ENCODE results near the gene ARL6IP6. TPM values are rescaled to one million over a fixed set of nuclear protein-coding genes. Genes with fewer than 3 reads are reported as not detected.
"Not testable (repeated sequence)": the region's sequence is repeated elsewhere in the genome, so short reads cannot be mapped to it uniquely, and the experiment has no call there.

The ARL6IP6 gene
- total RNA-seq, 1 donor from 2014 or later, result 5.5 TPM

DNA sequence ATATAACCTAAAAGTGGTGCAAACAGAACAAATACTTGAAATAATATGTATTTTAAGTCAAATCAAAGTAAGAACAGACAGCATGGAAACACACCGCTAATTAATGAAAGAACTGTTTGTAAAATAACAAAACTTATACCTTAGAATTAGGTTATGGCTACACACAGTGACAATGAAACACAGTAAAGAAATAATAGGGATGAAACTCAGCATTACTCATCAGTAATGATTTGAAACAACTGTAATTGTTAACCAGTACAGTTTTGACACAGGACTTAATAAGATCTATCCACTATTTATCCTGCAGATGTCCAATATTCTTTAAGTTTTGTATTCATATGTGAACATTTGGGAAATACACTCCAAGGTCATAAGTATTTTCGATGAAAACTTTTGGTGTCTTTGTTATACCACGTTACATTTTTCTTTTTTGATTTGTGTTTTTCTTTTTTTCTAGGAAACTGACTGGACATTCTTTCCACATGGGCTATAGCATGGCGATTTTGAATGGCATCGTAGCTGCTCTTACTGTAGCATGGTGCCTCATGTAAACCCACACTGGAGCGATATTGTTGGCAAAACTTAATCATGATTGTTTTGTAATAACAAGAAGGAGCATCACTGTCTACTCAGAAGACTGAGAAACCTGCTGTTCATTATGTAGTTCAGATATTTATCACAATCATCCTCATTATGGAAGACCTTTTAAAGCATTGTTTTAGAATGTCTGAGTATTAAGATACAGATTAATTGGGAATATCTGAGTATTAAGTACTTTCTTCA lies 41.1 kb downstream of the ARL6IP6 start:
- no peak overlapping the region for H3K27ac ChIP-seq (replicated peaks)
- TF ChIP-seq CTCF (IDR thresholded peaks at IDR 0.05; ENCODE audit: borderline replicate concordance), result no peak

GRCh38 chr2:152761214-152761613 lies 42.8 kb downstream of the ARL6IP6 start:
- H3K27me3 ChIP-seq (ENCODE audit: low read depth), result no peaks in the 10 kb centered on the region
- DNase-seq, result no peak
- no peak overlapping the region for H3K4me3 ChIP-seq
- TF ChIP-seq CTCF (IDR thresholded peaks at IDR 0.05; ENCODE audit: borderline replicate concordance), result no peak
- intact Hi-C loops (cut with micrococcal nuclease), result no loop called here
- H3K36me3 ChIP-seq, result peaks cover 23% of the 10 kb centered on the region
- no peaks in the 10 kb centered on the region for H3K4me1 ChIP-seq
- H3K9me3 ChIP-seq (replicated peaks), result no peaks in the 10 kb centered on the region
- no peak overlapping the region for H3K27ac ChIP-seq (replicated peaks)

More for the DNA sequence above, 41.1 kb downstream of the ARL6IP6 start:
- Histone ChIP-seq H3K4me1 (no peaks in the 10 kb centered on the region), H3K4me3 (no peak overlapping the region), H3K27me3 (ENCODE audit: low read depth) (no peaks in the 10 kb centered on the region), H3K36me3 (peaks cover 23% of the 10 kb centered on the region), H3K9me3 (replicated peaks) (no peaks in the 10 kb centered on the region)
- intact Hi-C loops (cut with micrococcal nuclease), result no loop called here
- DNase-seq, result no peak

DNA sequence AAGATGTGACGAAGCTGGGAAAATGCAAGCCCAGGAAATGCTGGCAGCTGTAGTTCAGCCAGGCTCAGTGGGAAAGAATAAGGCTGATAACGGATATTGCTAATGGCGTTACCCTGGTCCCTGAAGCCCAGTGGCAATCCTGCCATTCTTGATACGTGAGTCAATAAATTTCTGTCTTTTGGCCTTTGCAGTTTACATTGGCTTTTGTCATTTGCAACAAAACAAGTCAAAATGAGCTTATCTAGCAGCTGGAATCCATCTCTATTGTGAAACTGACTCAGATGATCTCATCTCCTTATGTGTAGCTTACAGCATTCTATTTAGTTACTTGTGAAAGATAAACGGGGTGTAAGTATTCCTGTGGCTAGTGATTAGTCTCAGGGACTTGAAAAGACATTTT lies 43.8 kb downstream of the ARL6IP6 start:
- intact Hi-C loops (cut with micrococcal nuclease), result no loop called here
- Histone ChIP-seq H3K27me3 (ENCODE audit: low read depth) (no peaks in the 10 kb centered on the region), H3K4me3 (no peak overlapping the region), H3K36me3 (peaks cover 19% of the 10 kb centered on the region), H3K27ac (replicated peaks) (peak overlapping the region; percentile 22), H3K9me3 (replicated peaks) (no peaks in the 10 kb centered on the region), H3K4me1 (no peaks in the 10 kb centered on the region)
- no peak for DNase-seq
- TF ChIP-seq CTCF (IDR thresholded peaks at IDR 0.05; ENCODE audit: borderline replicate concordance), result no peak

DNA sequence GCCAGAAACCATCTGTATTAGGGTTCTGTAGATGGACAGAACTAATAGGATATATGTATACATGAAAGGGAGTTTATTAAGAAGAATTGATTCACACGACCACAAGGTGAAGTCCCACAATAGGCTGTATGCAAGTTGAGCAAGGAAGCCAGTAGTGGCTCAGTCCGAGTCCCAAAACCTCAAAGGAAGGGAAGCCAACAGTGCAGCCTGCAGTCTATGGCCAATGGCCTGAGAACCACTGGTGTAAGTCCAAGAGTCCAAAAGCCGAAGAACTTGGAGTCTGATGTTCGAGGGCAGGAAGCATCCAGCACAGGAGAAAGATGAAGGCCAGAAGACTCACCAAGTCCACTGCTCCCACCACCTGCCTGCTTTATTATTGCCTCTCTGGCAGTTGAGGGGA lies 44.8 kb downstream of the ARL6IP6 start:
- H3K36me3 ChIP-seq, result peaks cover 13% of the 10 kb centered on the region
- DNase-seq; H3K9me3 ChIP-seq (replicated peaks); H3K4me1 ChIP-seq; intact Hi-C loops (cut with micrococcal nuclease); H3K27ac ChIP-seq (replicated peaks); H3K4me3 ChIP-seq; H3K27me3 ChIP-seq (ENCODE audit: low read depth): not testable (repeated sequence)

GRCh38 chr2:152763651-152764050 lies 45.2 kb downstream of the ARL6IP6 start:
- Histone ChIP-seq H3K4me1 (no peaks in the 10 kb centered on the region), H3K27ac (replicated peaks) (no peak overlapping the region), H3K4me3 (no peak overlapping the region), H3K9me3 (replicated peaks) (no peaks in the 10 kb centered on the region), H3K27me3 (ENCODE audit: low read depth) (no peaks in the 10 kb centered on the region), H3K36me3 (peaks cover 13% of the 10 kb centered on the region)
- no peak for TF ChIP-seq CTCF (IDR thresholded peaks at IDR 0.05; ENCODE audit: borderline replicate concordance)
- intact Hi-C loops (cut with micrococcal nuclease), result no loop called here
- DNase-seq, result no peak

DNA sequence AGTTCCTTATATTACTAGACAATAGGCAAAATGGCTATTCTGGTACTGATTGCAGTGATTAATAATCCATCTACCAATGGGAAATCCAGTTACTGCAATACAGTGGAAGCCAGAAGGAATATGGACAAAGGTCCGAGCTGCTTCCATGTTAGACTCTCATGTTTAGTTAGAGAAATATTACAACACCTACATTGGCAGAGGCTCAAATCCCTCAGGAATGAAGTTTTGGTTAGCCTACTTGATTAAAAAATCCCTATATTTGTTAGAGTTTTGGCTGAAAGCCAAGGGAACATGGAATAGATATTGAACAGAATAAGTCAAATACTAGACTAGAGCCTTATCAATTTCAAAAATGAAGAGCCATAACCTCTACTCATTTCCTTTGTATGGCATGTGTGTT lies 48.5 kb downstream of the ARL6IP6 start:
- intact Hi-C loops (cut with micrococcal nuclease), result no loop called here
- TF ChIP-seq CTCF (IDR thresholded peaks at IDR 0.05; ENCODE audit: borderline replicate concordance), result no peak

More for the DNA sequence above, 48.5 kb downstream of the ARL6IP6 start:
- H3K4me1 ChIP-seq, result no peaks in the 10 kb centered on the region
- H3K9me3 ChIP-seq (replicated peaks), result no peaks in the 10 kb centered on the region
- H3K4me3 ChIP-seq, result no peak overlapping the region
- no peaks in the 10 kb centered on the region for H3K27me3 ChIP-seq (ENCODE audit: low read depth)
- no peak for DNase-seq
- peaks cover 4% of the 10 kb centered on the region for H3K36me3 ChIP-seq
- no peak overlapping the region for H3K27ac ChIP-seq (replicated peaks)
